Gastrocnemius medialis (tissue), 4 donors: Measurements from ENCODE around the gene COL23A1.

ENCODE experiments used
- POLR2A ChIP-seq, 2 donors: fragments of 450-650 bp; IDR thresholded peaks; one replicate each; pipeline ENCODE4 v1.6.1; 2017; ENCODE audit warnings: antibody characterized with exemption in 2 of 2, mild to moderate bottlenecking in 2 of 2, moderate library complexity in 2 of 2
- TF ChIP-seq, protein P1 (sequence below), 5 experiments: fragments of 450-650 bp in 3 of 5; fragments of 200-600 bp in 2 of 5; sonication (generic) in 2 of 5; IDR thresholded peaks in 4 of 5; conservative IDR thresholded peaks in 1 of 5; 1 replicate in 4 of 5; 2 replicates in 1 of 5; pipeline ENCODE4 v1.5.1; 2016 to 2019; ENCODE audit warnings: antibody characterized with exemption in 5 of 5, mild to moderate bottlenecking in 3 of 5, moderate library complexity in 3 of 5

- no peak for TF ChIP-seq POLR2A (IDR thresholded peaks at IDR 0.05)
- TF ChIP-seq, protein P1, sequence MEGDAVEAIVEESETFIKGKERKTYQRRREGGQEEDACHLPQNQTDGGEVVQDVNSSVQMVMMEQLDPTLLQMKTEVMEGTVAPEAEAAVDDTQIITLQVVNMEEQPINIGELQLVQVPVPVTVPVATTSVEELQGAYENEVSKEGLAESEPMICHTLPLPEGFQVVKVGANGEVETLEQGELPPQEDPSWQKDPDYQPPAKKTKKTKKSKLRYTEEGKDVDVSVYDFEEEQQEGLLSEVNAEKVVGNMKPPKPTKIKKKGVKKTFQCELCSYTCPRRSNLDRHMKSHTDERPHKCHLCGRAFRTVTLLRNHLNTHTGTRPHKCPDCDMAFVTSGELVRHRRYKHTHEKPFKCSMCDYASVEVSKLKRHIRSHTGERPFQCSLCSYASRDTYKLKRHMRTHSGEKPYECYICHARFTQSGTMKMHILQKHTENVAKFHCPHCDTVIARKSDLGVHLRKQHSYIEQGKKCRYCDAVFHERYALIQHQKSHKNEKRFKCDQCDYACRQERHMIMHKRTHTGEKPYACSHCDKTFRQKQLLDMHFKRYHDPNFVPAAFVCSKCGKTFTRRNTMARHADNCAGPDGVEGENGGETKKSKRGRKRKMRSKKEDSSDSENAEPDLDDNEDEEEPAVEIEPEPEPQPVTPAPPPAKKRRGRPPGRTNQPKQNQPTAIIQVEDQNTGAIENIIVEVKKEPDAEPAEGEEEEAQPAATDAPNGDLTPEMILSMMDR (IDR thresholded peaks at IDR 0.05 in 4 of 5, conservative IDR thresholded peaks at IDR 0.05 in 1 of 5): no peak
Measured at GRCh38 chr5:178577944-178578343, 12.2 kb downstream of the COL23A1 start.
